Measurements from ENCODE around the gene DHRS1. TPM values are rescaled to one million over a fixed set of nuclear protein-coding genes. Genes with fewer than 3 reads are reported as not detected.

The DHRS1 gene
- total and polyA plus RNA-seq, 9 of the 15 experiments (the other 6 are each of a cell fraction or from before 2014, with no cell fraction given): 7.3 to 33.6 (median 13.3) TPM

GRCh38 chr14:24280797-24281460 is 18.7 kb downstream of the DHRS1 start (continued):
- TF ChIP-seq ZNF280A (IDR thresholded peaks at IDR 0.05; ENCODE audit: low read depth, partially characterized antibody): no peak
- no peak for TF ChIP-seq TAF15 (IDR thresholded peaks at IDR 0.05; ENCODE audit: low read depth, low read length)
- TF ChIP-seq CGGBP1 (CRISPR knock-in tag; IDR thresholded peaks at IDR 0.05): no peak
- no peak for TF ChIP-seq RCOR1 (IDR thresholded peaks at IDR 0.05; ENCODE audit: borderline replicate concordance in 1 of 2, low read depth in 2 of 2, low read length in 2 of 2)
- no peak for TF ChIP-seq ZNF764 (CRISPR knock-in tag; IDR thresholded peaks at IDR 0.05; ENCODE audit: low read depth)
- no peak for TF ChIP-seq ZNF551 (CRISPR knock-in tag; IDR thresholded peaks at IDR 0.05)

Measured in K562 (cell line).